ENCODE results near the gene PARD6B. TPM values are rescaled to one million over a fixed set of nuclear protein-coding genes. Genes with fewer than 3 reads are reported as not detected.

PARD6B gene
- total RNA-seq, 1 donor from 2014 or later, result 7.1 TPM

- Mint-ChIP-seq H3K36me3 (ENCODE audit: low read depth, unreplicated experiment) (no peaks in the 10 kb centered on the region), H3K9me3 (ENCODE audit: unreplicated experiment) (no peaks in the 10 kb centered on the region), H3K27me3 (ENCODE audit: unreplicated experiment) (peaks cover 4% of the 10 kb centered on the region), H3K4me1 (ENCODE audit: unreplicated experiment) (no peaks in the 10 kb centered on the region), H3K4me3 (ENCODE audit: unreplicated experiment) (no peak overlapping the region), H3K27ac (ENCODE audit: unreplicated experiment) (no peak overlapping the region)
- DNase-seq (ENCODE audit: low spot score), result no peak
- TF ChIP-seq, protein P1, sequence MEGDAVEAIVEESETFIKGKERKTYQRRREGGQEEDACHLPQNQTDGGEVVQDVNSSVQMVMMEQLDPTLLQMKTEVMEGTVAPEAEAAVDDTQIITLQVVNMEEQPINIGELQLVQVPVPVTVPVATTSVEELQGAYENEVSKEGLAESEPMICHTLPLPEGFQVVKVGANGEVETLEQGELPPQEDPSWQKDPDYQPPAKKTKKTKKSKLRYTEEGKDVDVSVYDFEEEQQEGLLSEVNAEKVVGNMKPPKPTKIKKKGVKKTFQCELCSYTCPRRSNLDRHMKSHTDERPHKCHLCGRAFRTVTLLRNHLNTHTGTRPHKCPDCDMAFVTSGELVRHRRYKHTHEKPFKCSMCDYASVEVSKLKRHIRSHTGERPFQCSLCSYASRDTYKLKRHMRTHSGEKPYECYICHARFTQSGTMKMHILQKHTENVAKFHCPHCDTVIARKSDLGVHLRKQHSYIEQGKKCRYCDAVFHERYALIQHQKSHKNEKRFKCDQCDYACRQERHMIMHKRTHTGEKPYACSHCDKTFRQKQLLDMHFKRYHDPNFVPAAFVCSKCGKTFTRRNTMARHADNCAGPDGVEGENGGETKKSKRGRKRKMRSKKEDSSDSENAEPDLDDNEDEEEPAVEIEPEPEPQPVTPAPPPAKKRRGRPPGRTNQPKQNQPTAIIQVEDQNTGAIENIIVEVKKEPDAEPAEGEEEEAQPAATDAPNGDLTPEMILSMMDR (IDR thresholded peaks at IDR 0.05; ENCODE audit: unreplicated experiment), result no peak
These were observed 14.9 kb upstream of the PARD6B start for GRCh38 chr20:50716518-50716917.

DNA sequence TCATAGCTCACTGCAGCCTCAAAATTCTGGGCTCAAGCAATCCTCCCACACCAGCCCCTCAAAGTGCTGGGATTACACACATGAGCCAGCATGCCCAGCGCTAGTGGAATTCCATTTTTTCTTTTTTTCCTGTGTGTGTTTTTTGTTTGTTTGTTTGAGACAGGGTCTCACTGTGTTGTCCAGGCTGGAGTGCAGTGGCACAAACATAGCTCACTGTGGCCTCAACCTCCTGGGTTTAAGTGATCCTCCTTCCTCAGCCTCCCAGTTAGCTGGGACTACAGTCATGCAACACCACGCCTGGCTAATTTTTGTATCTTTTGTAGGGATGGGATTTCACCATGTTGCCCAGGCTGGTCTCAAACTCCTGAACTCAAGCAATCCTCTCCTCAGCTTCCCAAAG lies 14.1 kb upstream of the PARD6B start:
- Mint-ChIP-seq H3K4me1 (ENCODE audit: unreplicated experiment) (no peaks in the 10 kb centered on the region), H3K4me3 (ENCODE audit: unreplicated experiment) (no peak overlapping the region), H3K27ac (ENCODE audit: unreplicated experiment) (no peak overlapping the region), H3K9me3 (ENCODE audit: unreplicated experiment) (no peaks in the 10 kb centered on the region), H3K27me3 (ENCODE audit: unreplicated experiment) (peaks cover 4% of the 10 kb centered on the region), H3K36me3 (ENCODE audit: low read depth, unreplicated experiment) (no peaks in the 10 kb centered on the region)
- TF ChIP-seq, protein P1 (IDR thresholded peaks at IDR 0.05; ENCODE audit: unreplicated experiment), result no peak
- no peak for DNase-seq (ENCODE audit: low spot score)

- Mint-ChIP-seq H3K9me3 (ENCODE audit: unreplicated experiment) (no peaks in the 10 kb centered on the region), H3K36me3 (ENCODE audit: low read depth, unreplicated experiment) (no peaks in the 10 kb centered on the region), H3K4me3 (ENCODE audit: unreplicated experiment) (no peak overlapping the region), H3K27ac (ENCODE audit: unreplicated experiment) (no peak overlapping the region), H3K27me3 (ENCODE audit: unreplicated experiment) (peaks cover 1% of the 10 kb centered on the region), H3K4me1 (ENCODE audit: unreplicated experiment) (no peaks in the 10 kb centered on the region)
- TF ChIP-seq, protein P1 (IDR thresholded peaks at IDR 0.05; ENCODE audit: unreplicated experiment), result no peak
- no peak for DNase-seq (ENCODE audit: low spot score)
These were observed 13.2 kb upstream of the PARD6B start for GRCh38 chr20:50717974-50718761.

DNA sequence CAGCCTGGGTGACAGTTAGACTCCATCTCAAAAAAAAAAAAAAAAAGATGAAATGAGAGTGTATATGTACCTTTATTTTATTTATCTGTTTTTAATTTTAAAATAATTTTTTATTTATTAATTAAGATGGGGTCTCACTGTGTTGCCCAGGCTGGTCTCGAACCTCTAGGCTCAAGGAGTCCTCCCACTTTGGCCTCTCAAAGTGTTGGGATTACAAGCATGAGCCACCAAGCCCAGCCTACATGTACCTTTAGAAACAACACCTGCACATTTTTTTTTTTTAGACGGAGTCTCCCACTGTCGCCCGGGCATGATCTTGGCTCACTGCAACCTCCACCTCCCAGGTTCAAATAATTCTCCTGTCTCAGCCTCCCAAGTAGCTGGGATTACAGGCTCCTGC lies 12.1 kb upstream of the PARD6B start:
- Mint-ChIP-seq H3K4me1 (ENCODE audit: unreplicated experiment) (no peaks in the 10 kb centered on the region), H3K36me3 (ENCODE audit: low read depth, unreplicated experiment) (no peaks in the 10 kb centered on the region), H3K27ac (ENCODE audit: unreplicated experiment) (no peak overlapping the region), H3K4me3 (ENCODE audit: unreplicated experiment) (no peak overlapping the region), H3K27me3 (ENCODE audit: unreplicated experiment) (peaks cover 1% of the 10 kb centered on the region), H3K9me3 (ENCODE audit: unreplicated experiment) (no peaks in the 10 kb centered on the region)
- no peak for DNase-seq (ENCODE audit: low spot score)
- TF ChIP-seq, protein P1 (IDR thresholded peaks at IDR 0.05; ENCODE audit: unreplicated experiment), result no peak

DNA sequence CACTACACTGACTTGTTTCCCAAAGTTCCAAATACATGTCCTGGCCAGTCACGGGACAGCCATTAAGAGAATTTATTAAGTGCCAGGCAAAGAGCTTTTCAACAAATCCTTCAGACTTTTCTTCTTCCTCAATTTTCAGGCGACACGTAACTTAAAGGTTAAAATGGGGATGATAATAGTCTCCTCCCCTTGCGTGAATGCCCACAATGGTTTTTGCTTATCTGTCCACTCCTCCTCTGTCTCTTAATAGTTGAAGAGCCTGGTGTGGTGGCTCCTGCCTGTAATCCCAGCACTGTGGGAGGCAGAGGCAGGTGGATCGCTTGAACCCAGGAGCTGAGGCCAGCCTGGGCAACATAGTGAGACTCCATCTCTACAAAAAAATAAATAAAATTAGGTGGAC lies 11.4 kb upstream of the PARD6B start:
- H3K4me3 Mint-ChIP-seq (ENCODE audit: unreplicated experiment), result no peak overlapping the region
- DNase-seq (ENCODE audit: low spot score), result no peak
- no peaks in the 10 kb centered on the region for H3K36me3 Mint-ChIP-seq (ENCODE audit: low read depth, unreplicated experiment)
- no peak overlapping the region for H3K27ac Mint-ChIP-seq (ENCODE audit: unreplicated experiment)
- no peaks in the 10 kb centered on the region for H3K4me1 Mint-ChIP-seq (ENCODE audit: unreplicated experiment)
- H3K27me3 Mint-ChIP-seq (ENCODE audit: unreplicated experiment), result peaks cover 1% of the 10 kb centered on the region
- TF ChIP-seq, protein P1 (IDR thresholded peaks at IDR 0.05; ENCODE audit: unreplicated experiment), result no peak
- H3K9me3 Mint-ChIP-seq (ENCODE audit: unreplicated experiment), result no peaks in the 10 kb centered on the region

All from endothelial cell (in vitro differentiated cells).